WI38 (cell line): ENCODE measurements around the gene RAB3IP.
"Not testable (repeated sequence)": the region's sequence is repeated elsewhere in the genome, so short reads cannot be mapped to it uniquely, and the experiment has no call there.

ENCODE experiments used
- H3K4me3 ChIP-seq: 2 replicates; pipeline ENCODE4 v1.5.1; 2011; ENCODE audit warnings: low read depth, mild to moderate bottlenecking, control low read depth, low read length
- TF ChIP-seq, protein P1 (sequence below): IDR thresholded peaks from 2 replicates; pipeline ENCODE4 v1.5.1; 2012; ENCODE audit warnings: low read depth, mild to moderate bottlenecking, control low read depth, low read length

RAB3IP gene

DNA sequence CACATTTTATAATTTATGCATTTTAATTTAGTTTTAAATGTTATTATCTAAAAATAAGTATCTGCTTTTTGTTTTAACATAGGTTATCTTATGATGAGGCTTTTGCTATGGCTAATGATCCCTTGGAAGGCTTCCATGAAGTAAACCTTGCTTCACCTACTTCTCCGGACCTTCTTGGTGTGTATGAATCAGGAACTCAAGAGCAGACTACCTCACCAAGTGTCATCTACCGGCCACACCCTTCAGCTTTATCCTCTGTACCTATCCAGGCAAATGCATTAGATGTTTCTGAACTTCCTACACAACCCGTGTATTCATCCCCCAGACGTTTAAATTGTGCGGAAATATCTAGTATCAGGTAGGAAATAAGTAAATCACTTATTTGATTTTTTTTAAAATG, 16.6 kb downstream of the RAB3IP start:
- TF ChIP-seq, protein P1, sequence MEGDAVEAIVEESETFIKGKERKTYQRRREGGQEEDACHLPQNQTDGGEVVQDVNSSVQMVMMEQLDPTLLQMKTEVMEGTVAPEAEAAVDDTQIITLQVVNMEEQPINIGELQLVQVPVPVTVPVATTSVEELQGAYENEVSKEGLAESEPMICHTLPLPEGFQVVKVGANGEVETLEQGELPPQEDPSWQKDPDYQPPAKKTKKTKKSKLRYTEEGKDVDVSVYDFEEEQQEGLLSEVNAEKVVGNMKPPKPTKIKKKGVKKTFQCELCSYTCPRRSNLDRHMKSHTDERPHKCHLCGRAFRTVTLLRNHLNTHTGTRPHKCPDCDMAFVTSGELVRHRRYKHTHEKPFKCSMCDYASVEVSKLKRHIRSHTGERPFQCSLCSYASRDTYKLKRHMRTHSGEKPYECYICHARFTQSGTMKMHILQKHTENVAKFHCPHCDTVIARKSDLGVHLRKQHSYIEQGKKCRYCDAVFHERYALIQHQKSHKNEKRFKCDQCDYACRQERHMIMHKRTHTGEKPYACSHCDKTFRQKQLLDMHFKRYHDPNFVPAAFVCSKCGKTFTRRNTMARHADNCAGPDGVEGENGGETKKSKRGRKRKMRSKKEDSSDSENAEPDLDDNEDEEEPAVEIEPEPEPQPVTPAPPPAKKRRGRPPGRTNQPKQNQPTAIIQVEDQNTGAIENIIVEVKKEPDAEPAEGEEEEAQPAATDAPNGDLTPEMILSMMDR = no peak
- H3K4me3 ChIP-seq = no peak overlapping the region

DNA sequence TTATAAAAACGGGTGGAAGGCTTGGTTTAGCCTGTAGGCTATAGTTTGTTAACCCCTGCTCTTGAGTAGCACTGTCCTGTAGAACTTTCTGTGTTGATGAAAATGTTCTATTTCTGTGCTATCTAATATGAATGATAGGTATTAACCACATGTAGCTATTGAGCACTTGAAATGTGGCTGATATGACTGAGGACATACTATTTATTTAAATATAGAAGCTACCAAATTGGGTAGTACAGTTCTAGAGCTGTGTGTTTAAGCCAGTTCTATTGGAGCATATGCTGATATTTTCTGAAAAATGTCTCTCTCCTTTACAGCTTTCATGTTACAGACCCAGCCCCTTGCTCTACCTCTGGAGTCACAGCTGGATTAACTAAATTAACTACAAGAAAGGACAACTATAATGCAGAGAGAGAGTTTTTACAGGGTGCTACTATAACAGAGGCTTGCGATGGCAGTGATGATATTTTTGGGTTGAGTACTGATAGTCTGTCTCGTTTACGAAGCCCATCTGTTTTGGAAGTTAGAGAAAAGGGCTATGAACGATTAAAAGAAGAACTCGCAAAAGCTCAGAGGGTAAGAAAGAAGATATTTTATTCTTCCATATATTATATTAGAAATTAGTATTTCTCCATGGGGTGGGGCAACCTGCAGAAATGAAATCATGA, 17.6 kb downstream of the RAB3IP start:
- H3K4me3 ChIP-seq = no peak overlapping the region
- TF ChIP-seq, protein P1 = no peak

DNA sequence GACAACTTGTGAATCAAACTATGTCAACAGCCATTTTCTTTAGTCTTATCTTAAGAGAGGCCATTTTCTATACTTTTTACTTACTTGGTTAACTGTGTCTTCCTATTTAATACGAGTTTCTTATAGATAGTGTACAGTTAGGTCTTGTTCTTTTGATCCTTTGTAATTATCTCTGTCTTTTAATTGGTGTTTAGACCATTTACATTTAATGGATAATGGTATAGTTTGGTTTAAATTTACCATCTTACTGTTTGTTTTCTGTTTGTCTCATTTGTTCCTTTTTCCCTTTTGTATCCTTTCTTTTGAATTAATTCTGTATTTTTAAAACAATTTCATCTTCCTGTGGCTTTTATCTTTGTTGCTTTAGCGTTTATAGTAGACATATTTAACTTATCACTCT, 19.4 kb downstream of the RAB3IP start:
- no peak overlapping the region for H3K4me3 ChIP-seq
- TF ChIP-seq, protein P1 = no peak

DNA sequence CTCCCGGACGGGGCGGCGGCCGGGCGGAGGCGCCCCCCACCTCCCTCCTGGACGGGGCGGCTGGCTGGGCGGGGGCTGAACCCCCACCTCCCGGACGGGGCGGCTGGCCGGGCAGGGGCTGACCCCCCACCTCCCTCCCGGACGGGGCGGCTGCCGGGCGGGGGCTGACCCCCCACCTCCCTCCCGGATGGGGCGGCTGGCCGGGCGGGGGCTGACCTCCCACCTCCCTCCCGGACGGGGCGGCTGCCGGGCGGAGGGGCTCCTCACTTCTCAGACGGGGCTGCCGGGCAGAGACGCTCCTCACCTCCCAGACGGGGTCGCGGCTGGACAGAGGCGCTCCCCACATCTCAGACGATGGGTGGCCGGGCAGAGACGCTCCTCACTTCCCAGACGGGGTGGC, 20.9 kb downstream of the RAB3IP start:
- not testable (repeated sequence) for H3K4me3 ChIP-seq

DNA sequence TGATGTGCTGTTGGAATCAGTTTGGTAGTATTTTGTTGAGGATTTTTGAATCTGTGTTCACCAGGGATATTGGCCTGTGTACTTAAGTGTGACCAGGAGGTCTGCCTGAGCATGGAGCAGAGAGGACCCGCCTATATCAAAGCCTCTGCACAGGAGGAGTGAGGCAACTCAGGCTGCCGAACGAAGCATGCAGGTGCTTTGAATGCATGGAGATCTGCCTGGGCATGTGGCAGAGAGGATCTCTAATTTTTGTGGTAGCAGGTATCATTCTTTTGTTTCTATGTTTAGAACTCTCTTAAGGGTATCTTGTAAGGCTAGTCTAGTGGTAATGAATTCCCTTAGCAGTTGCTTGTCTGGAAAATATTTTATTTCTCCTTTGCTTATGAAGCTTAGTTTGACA, 26.9 kb downstream of the RAB3IP start:
- no peak overlapping the region for H3K4me3 ChIP-seq
- TF ChIP-seq, protein P1 = no peak

DNA sequence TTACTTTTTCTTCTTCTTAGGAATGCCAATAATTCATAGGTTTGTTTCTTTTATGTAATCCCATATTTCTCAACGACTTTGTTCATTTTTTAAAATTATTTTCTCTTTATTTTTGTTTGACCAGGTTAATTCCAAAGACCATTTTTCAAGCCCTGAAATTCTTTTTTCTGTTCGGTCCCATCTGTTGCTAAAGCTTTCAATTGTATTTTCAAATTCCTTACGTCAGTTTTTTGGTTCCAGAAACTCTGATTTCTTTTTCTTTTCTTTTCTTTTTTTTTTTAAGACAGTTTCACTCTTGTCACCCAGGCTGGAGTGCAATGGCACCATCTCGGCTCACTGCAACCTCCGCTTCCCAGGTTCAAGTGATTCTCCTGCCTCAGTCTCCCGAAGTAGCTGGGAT, 27.6 kb downstream of the RAB3IP start:
- TF ChIP-seq, protein P1 = no peak
- H3K4me3 ChIP-seq = no peak overlapping the region

DNA sequence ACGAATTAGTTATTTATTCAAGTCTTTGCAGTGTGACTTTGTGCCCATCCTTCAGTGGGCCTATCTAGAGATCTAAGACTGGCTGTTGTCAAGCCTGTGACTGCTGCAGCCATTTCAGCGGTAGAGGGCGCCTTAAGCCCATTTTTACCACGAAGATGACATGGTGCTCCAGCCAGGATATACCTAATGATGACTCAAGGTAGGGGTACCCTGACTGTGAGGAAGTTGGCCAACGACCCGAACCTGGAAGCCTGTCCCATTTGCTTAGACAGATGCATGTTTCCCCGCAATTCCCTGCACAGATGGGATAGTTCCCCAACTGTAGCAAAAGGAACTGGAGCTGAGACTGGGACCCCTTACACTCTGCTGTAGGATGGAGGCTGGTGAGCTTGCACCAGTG, 41.3 kb downstream of the RAB3IP start:
- TF ChIP-seq, protein P1 = peak; percentile 33; the same call in 1 of the 2 replicates
- no peak overlapping the region for H3K4me3 ChIP-seq

DNA sequence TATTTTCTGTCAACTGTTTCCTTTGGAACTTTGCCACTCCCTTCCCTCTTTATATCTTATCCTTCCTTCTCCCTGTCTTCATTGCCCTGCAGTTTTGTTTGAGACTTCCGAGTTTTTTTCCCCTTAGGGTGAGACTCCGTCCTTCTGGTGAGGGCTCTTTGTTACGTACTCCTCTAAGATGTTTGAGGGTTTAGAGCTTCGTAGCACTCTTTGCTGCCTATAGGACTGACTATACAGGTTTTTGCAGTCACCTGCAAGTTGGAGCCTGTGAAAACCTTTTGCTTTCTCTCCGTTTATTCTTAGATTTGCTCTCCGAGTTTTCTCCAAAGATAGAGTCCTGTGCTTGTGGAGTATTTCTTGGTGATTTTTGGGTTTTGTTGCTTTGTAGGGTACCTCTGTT, 44.7 kb downstream of the RAB3IP start:
- TF ChIP-seq, protein P1 = no peak
- no peak overlapping the region for H3K4me3 ChIP-seq
